DLD1 (cell line): Measurements from ENCODE around the gene TDRD15.
"Not testable (repeated sequence)": the region's sequence is repeated elsewhere in the genome, so short reads cannot be mapped to it uniquely, and the experiment has no call there.

Experiments used
- in situ Hi-C: cut with HindIII; loops from 2 replicates; pipeline ENCODE4 v1.10.0; 2017; ENCODE audit warnings: low sequenced_read_pairs

The TDRD15 gene

DNA sequence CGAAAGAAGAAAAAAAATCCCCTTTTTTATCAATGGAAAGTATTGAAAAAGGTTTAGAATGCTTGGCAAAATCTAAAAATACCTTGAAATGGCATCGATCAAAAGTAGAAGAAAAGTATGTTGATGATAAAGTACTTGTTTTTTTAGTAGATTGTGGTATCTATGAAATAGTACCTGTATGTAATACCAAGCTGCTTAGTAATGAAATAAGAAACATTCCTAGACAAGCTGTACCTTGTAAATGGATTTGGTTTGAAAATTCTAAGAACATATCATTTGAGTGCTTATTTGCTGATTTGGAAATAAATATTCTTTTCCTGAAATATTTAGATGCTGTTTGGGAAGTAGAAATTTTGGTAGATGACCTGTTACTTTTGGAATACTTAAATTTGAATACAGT lies 18.4 kb downstream of the TDRD15 start:
- in situ Hi-C loops: no loop called here

DNA sequence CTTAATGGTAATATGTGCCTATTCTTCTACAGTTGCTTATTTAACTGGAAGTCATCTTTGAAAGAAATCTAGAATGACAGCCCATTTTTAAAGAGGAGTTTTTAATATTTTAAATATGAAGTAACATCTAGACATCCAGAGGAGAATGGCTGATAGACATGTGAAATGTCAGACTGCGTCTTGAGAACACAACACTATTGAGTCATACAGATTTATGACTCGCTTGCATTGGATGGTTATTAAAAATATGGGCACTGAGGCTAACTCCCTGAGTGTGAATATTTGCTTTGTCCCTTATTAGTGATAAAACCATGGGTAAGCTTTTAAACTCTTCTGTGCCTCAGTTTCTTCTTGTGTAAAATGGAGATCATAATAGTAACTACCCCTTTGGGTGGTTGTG lies 22.9 kb downstream of the TDRD15 start:
- in situ Hi-C loops: no loop called here

DNA sequence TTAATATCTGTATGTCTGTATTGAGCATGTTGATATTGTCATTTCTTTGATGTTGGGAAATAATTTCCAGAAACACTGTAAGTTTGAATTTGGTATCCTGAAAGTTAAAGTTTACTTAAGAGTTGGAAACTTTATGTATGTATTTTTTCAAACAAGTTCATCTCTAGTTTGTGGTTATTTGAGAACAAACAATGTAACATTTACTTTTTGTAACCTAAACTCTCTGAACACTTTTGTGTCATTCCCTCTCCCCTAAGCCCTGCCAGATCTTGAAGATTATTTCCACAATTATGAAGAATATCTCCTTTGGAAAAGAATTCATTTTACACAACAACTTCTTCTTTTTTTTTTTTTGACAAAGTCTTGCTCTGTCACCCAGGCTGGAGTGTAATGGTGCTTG lies 24.9 kb downstream of the TDRD15 start:
- in situ Hi-C loops: no loop called here

DNA sequence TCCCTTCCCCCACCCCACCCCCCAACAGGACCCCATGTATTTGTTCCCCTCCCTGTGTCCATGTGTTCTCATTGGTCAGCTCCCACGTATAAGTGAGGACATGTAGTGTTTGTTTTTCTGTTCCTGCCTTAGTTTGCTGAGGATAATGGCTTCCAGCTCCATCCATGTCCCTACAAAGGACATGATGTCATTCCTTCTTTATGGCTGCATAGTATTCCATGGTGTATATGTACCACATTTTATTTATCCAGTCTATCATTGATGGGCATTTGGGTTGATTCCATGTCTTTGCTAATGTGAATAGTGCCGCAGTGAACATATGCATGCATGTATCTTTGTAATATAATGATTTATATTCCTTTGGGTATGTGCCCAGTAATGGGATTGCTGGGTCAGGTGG lies 27.5 kb downstream of the TDRD15 start:
- in situ Hi-C loops: not testable (repeated sequence)

DNA sequence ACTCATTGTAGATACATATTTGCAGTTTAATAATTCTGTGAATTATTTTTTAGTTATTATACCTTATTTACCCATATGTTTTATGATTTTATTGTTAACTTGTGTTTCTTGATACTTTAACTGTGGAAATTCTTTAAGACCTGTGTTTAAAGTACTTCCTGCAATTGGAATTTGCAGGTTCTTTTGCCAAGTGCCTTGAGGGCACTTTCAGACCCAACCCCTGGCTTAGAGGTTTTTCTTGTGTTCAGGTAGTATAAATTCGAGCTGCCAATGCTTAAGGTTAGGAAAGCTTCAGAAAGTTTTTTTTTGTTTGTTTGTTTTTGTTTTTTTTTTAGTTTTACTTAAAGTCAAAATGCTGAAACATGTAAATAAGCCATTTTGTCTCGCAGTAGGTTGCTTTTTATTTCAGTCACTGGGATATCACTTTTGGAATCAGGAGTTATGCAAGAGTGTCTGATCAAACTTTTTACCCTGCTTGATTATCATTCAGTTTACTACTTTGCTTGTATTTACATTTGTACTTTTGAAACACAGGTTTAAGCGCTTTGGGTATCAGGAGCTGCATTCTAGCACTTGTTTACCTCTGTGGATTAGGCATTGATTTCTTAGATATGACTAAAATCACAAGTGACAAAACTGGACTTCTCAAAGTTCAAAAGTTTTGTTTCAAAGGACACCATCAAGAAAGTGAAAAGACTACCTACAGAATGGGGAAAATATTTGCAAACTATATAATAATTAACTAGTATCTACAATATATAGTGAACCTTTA lies 31.8 kb downstream of the TDRD15 start:
- in situ Hi-C loops: no loop called here

DNA sequence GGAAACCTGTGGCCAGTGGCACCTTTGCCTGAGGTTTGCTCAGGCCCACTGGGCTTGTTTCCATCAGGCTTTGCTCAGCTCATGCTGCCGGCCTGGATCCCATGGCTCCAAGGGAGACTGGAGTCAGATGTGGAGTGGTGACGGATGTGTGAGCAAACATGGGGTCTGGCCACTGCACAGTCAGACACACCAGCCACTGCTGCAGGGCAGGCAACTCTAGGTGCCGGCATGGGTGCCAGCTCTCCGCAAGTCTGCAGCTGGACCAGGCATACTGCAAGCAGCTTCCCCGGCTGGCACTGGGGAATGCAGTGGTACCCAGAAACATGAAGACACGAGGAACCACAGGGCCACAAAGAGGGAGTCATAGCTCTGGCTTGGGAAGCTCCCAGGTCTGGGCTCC lies 37.4 kb downstream of the TDRD15 start:
- in situ Hi-C loops: no loop called here

DNA sequence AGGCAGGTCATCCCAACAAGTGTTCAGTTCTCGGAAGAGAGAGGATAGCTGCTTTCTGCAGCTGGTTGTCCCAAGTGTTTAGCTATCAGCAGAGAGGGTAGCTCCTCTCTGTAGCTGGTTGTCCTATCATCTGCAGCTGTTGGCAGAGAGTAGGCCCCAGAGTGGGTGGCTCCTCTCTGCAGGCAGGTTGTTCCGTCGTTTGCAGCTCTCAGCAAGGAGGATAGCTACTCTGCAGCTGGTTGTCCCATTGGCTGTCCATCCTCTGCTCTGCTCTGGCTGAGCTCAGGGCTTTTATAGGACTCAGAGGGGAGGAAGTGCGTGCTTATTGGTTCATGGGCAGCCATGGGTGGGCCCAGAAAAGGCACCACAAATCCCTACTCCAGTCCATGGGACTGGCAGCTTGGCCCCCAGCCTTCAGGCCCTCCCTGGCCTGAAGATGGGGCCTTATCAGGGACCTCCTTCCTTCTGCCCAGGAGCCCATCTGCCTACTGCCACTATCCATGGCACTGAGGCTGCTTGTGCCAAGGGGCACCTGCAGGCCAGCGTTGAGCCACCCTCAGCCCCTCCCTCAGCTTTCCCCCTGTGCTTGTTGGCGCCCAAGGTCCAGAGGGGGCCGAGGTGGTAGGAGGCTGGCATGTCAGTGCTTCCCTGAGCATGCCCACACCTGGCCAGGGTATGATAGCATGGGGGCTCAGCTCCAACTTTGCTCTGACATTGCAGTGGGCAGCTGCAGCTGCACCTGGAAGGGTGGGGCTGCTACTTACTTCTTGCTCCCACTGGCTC lies 38.3 kb downstream of the TDRD15 start:
- in situ Hi-C loops: no loop called here

DNA sequence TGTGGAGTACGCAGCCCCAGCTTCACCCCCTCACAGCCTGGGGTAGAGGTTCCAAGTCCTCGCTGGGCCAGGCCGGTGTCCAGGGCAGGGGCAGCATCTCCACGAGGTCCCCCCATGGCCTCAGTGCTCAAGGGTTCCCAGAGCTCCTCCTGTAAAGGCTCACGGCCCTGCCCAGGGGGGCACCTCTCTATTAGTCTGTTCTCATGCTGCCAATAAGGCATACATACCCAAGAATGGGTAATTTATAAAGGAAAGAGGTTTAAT lies 38.8 kb downstream of the TDRD15 start:
- in situ Hi-C loops: no loop called here

DNA sequence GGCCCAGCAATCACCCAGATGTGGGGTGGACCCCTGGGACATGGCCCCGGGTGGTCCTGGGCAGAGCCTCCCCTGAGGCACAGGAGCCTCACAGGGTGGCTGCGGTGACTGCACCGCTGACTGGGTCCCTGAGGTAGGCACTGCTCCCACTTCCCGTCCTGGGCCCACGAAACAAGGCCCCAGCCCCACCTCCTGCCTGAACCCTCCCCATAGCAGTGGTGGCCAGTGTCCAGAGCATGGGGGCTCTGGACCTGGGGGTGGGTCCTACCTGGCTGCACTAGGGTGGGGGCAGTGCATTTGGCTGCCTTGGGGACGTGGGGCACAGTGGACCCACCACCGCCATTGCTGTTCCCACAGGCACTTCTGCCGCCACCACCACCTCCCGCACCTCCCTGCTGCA lies 39.4 kb downstream of the TDRD15 start:
- in situ Hi-C loops: no loop called here

DNA sequence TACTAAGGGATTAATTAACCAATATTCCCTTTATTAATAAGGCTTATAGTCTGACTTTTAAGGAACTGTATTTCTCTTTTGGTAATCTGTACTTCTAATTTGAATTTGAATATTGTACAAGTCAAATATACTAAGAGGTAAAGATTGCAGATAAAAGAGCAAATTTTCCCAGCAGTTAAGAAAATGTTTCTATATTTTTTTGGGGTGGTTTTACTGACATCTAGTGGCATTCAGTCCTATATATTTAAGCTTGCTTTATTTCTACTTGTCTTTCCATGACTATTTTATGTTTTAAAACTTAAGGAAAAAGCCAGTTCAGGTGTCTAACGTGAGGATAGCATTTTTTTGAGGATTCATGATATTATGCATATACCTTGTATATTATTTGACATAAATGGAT lies 41.6 kb downstream of the TDRD15 start:
- in situ Hi-C loops: no loop called here

DNA sequence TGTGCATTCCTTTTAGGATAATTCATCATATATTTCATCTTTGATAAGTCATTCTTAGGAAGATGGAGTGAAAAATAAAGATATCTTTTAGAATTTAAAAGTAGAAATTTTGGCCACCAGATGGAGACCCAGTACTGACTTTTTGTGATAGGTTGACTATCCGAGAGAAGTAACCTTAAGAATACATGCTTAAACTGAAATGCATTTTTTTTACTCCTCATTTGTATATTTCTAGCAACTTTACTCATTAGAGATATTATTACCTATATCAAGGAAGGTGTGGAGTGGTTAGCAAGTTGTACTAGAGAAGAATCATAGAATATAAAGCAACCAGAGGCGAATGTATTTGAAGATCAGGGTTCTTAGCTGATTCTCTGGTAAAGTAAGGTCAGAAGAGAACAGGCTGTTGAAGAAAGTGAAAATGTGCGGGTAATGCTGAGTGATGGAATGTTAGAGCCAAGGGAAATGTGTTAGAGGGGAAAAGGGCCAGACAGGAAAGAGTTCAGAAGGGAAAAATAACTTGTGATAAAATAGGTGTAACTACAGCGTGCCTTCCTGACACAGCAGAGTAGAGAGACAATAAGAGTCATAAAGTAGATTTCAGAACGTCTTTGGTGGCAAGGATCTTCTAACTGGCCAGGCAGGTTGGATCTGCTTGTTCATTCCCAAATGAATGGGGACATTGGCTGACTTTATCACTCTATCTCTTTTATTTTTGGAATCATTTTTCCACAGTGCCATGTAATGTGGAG lies 52.3 kb downstream of the TDRD15 start:
- in situ Hi-C loops: no loop called here

DNA sequence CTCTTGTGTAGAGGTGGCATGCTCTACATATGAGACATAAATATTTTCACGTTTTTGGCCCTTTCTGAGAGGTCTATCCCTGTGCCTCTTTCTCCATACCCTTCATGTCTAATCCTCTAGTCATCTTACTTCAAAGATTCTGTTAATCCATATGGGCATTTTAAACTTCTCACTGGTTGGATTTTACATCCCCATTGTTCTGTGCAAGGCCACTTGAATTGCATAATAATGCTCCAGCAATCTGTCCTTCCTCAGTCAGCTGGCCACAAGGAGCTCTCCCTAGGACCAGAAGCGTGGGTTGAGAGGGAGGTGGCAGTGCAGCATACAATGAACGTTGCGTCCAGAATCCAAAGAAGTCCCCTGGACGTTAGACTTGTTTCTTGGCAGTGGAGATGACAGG lies 58.2 kb downstream of the TDRD15 start:
- in situ Hi-C loops: no loop called here

DNA sequence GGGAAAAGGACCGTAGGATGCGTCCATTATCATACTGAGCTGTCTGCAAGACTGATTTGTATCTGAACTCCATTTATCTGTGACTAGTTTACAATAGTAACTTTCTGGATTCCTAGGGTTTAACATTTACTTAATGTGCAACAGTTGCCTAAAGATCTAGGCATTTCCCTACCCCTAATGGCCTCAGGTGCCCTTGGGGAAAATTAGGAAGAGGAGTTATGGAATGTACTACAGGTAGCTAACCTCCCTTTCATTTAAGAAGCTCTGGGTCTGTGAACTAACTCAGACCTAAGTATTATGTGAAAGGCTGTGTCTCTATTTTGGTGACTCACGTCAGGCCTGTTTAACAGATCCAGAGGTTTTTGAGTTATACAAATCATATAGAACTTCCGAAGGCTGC lies 59.5 kb downstream of the TDRD15 start:
- in situ Hi-C loops: no loop called here

DNA sequence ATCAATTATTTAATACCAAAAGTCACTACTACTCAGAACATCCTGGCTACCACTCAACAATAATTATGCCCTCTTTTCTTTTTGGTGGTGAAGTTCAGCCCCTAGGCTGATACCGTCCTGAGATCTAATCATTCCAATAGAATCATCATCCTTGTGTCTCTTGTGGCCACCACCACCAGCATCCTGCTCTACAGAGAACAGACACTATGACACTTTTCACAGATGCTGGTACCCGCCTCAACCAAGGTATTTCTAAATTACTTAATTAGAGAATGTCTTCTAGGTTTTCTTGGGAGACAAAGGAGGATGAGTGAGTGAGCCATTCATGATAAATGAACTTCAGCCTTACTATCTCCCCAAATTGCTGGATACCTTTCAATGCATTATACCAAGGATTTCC lies 60.0 kb downstream of the TDRD15 start:
- in situ Hi-C loops: no loop called here

DNA sequence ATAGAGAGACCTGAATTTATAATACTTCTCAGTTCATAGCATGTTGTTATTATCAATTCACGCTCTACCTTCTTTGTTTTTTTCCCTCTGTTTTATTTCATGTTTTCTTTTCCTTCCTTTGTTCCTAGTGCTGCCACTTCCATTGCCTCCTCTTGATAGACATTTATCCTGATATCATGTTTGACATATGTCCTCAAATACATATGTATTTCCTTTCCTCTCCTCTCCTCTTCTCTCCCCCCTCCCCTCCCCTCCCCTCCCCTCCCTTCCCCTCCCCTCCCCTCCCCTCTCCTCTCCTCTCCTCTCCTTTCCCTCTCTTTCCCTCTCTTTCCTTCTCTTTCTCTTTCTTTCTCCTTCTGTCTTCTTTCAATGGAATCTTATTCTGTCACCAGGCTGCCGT lies 67.8 kb downstream of the TDRD15 start:
- in situ Hi-C loops: no loop called here
